SK-N-SH (cell line): ENCODE measurements around the gene P2RX3.

Experiments used
- CTCF ChIP-seq: fragments of 200-600 bp; sonication (generic); IDR thresholded peaks from 2 replicates; pipeline ENCODE4 v1.6.1; 2017; ENCODE audit warnings: antibody characterized with exemption, mild to moderate bottlenecking, moderate library complexity
- MAX ChIP-seq: IDR thresholded peaks from 2 replicates; pipeline ENCODE4 v1.4.0; 2012; ENCODE audit warnings: low read depth
- POLR2AphosphoS5 ChIP-seq: IDR thresholded peaks from 2 replicates; pipeline ENCODE4 v1.6.1; 2012; ENCODE audit warnings: low read depth, low read length
- REST ChIP-seq: IDR thresholded peaks from 2 replicates; pipeline ENCODE4 v1.6.1; 2012; ENCODE audit warnings: mild to moderate bottlenecking, low read depth, low read length, moderate library complexity

GRCh38 chr11:57347336-57347735 lies 9.2 kb downstream of the P2RX3 start:
- TF ChIP-seq CTCF (no peak), REST (no peak), MAX (no peak), POLR2AphosphoS5 (no peak)
